ENCODE data around the gene VAV2. TPM values are rescaled to one million over a fixed set of nuclear protein-coding genes. Genes with fewer than 3 reads are reported as not detected.

Gene VAV2
- total RNA-seq, 2 donors from 2014 or later = 3.4 to 6.0 TPM

DNA sequence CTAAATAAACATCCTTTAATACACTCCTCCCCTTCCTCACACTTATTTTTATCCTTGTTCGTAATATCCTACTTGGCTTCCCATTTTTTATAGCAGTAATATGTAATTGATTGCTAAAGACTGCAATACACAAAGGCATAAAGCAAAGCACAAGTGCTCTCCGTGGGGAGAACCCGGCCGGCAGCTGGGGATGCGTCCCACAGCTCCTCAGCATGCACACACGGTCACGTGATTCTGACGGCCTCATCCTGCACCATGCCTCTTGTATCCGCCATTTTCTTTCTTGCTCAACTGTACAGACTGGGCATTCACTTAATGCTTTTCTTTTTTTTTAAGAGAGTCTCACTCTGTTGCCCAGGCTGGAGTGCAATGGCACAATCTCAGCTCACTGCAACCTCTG is 36.0 kb upstream of the VAV2 start:
- Histone ChIP-seq H3K27ac (no peak overlapping the region), H3K4me1 (peaks cover 0 to 10% of the 10 kb centered on the region in 2 donors), H3K9me3 (no peaks in the 10 kb centered on the region), H3K36me3 (peaks cover 19% of the 10 kb centered on the region), H3K4me3 (no peak overlapping the region), H3K27me3 (no peaks in the 10 kb centered on the region)
- DNase-seq (ENCODE audit: low spot score) = no peak
- TF ChIP-seq, protein P1, sequence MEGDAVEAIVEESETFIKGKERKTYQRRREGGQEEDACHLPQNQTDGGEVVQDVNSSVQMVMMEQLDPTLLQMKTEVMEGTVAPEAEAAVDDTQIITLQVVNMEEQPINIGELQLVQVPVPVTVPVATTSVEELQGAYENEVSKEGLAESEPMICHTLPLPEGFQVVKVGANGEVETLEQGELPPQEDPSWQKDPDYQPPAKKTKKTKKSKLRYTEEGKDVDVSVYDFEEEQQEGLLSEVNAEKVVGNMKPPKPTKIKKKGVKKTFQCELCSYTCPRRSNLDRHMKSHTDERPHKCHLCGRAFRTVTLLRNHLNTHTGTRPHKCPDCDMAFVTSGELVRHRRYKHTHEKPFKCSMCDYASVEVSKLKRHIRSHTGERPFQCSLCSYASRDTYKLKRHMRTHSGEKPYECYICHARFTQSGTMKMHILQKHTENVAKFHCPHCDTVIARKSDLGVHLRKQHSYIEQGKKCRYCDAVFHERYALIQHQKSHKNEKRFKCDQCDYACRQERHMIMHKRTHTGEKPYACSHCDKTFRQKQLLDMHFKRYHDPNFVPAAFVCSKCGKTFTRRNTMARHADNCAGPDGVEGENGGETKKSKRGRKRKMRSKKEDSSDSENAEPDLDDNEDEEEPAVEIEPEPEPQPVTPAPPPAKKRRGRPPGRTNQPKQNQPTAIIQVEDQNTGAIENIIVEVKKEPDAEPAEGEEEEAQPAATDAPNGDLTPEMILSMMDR (IDR thresholded peaks at IDR 0.05) = no peak

- DNase-seq (ENCODE audit: low spot score) = no peak
- Histone ChIP-seq H3K27ac (no peak overlapping the region), H3K27me3 (no peaks in the 10 kb centered on the region), H3K9me3 (no peaks in the 10 kb centered on the region), H3K4me3 (no peak overlapping the region), H3K4me1 (peaks cover 0 to 10% of the 10 kb centered on the region in 2 donors), H3K36me3 (peaks cover 14% of the 10 kb centered on the region)
- TF ChIP-seq, protein P1 (IDR thresholded peaks at IDR 0.05) = no peak
These were observed 35.4 kb upstream of the VAV2 start for GRCh38 chr9:134027561-134027960.

DNA sequence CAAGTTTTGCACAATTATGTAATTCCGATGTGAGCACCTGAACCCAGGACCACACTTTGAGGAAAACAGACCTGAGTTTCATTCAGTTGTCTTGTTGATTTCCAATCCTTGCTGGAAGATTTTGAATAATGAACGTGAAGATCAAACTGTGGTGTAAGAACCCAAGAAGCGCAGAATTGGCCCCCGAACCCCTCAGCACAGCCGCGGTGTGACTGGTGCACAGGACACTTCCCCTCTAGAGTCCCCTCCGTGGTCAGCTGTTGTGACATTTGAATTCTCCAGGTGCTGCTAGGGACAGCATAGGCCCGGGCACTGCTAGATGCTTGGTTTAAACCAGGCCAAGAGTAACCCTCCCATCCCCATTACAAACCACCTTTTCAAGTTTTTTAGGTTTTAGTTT is 34.9 kb upstream of the VAV2 start:
- Histone ChIP-seq H3K27ac (no peak overlapping the region), H3K36me3 (peaks cover 10% of the 10 kb centered on the region), H3K27me3 (no peaks in the 10 kb centered on the region), H3K4me3 (no peak overlapping the region), H3K4me1 (peaks cover 0 to 10% of the 10 kb centered on the region in 2 donors), H3K9me3 (no peaks in the 10 kb centered on the region)
- DNase-seq (ENCODE audit: low spot score) = no peak
- TF ChIP-seq, protein P1 (IDR thresholded peaks at IDR 0.05) = no peak

DNA sequence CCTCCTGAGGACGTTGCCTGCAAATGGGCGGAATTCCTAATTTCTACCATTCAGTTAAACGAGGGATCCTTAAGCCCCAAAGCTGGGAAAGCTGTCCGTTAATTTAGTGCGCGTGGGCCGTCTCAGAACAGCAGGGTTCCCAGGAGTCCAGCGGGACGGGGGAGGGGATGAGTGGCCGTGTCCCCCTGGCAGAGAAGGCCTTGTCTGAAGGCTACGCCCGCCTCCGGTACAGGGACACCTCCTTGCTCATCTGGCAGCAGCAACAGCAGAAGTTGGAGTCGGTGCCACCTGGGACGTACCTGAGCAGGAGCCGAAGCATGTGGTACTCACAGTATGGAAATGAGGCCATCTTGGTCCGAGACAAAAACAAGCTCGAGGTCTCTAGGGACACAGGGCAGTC is 34.5 kb upstream of the VAV2 start:
- H3K27ac ChIP-seq = no peak overlapping the region
- H3K36me3 ChIP-seq = peaks cover 6% of the 10 kb centered on the region
- no peaks in the 10 kb centered on the region for H3K27me3 ChIP-seq
- TF ChIP-seq, protein P1 (IDR thresholded peaks at IDR 0.05) = no peak
- no peak for DNase-seq (ENCODE audit: low spot score)
- H3K4me1 ChIP-seq = peaks cover 0 to 10% of the 10 kb centered on the region in 2 donors
- H3K4me3 ChIP-seq = no peak overlapping the region
- no peaks in the 10 kb centered on the region for H3K9me3 ChIP-seq

- no peak for DNase-seq (ENCODE audit: low spot score)
These were observed 33.8 kb upstream of the VAV2 start for GRCh38 chr9:134025606-134026541.

More at GRCh38 chr9:134025606-134026541, 33.8 kb upstream of the VAV2 start:
- TF ChIP-seq, protein P1 (IDR thresholded peaks at IDR 0.05) = no peak
- no peaks in the 10 kb centered on the region for H3K27me3 ChIP-seq
- H3K36me3 ChIP-seq = no peaks in the 10 kb centered on the region
- peak overlapping the region; percentile 48 to 61 for H3K27ac ChIP-seq
- peak overlapping the region; percentile 60 to 80 for H3K4me3 ChIP-seq
- H3K4me1 ChIP-seq = peaks cover 0 to 10% of the 10 kb centered on the region in 2 donors
- H3K9me3 ChIP-seq = no peaks in the 10 kb centered on the region
